NCI-H748 treated with DMSO at 0.1 percent for 48 hours (cell line): ENCODE measurements around the gene EFCC1.
"Not testable (repeated sequence)": the region's sequence is repeated elsewhere in the genome, so short reads cannot be mapped to it uniquely, and the experiment has no call there.

Experiments
- DNase-seq: peaks from one replicate; lab custom pipeline; 2025; lab: John Stamatoyannopoulos, UW

The EFCC1 gene

GRCh38 chr3:129054605-129055104, 53.6 kb downstream of the EFCC1 start:
- DNase-seq = no peak

GRCh38 chr3:129056451-129057173, 55.5 kb downstream of the EFCC1 start:
- DNase-seq = no peak

DNA sequence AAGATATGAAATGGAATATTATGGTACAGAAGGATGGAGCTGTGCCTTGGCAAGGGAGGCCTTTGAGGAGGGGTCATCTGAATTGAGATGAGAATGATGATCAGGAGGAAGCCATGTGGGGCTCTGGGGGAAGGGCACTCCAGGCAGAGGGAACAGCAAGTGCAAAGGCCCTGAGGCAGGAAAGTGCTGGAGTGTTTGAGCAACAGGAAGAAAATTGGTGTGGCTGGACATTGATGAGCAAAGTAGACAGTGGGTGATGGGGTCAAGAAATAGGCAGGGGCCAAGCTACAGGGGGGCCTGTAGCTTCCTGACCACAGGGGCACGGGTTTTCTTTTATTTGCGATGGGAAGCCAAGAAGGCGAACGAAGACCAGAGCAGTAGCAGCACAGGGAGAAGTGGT, 56.1 kb downstream of the EFCC1 start:
- DNase-seq = no peak

- DNase-seq = no peak
These were observed 57.5 kb downstream of the EFCC1 start for GRCh38 chr3:129058441-129059200.

DNA sequence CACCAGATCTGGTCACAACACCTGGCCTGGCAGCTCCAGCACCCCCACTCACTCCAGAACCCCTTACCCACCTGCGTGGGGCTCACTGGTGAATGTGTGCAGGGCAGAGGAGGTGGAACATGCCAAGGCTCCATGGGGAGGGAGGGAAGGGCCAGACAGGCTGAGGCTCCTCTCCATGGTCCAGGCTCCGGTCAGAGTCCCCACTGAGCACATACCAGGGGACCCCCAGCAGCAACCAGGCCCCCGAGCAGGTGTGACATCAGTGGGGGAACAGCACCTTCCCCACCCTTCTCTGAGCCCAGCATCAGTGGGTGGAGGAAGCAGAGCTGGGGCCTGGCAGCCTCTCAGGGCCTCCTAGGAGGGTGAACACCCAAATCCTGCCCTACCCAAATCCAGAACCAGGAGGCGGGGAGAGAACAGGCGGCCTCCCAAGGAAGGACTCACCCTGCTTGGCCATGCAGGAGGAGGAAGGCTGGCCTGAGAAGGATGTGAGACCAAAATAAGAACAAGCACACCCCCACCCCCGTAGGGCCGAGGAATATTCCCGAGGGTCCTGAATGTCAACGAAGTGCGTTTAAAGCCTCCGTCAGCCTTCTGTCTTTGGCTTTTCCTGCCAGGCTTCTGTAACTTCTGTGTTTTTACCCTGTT, 58.3 kb downstream of the EFCC1 start:
- DNase-seq = no peak

GRCh38 chr3:129060276-129061022, 59.3 kb downstream of the EFCC1 start, which contains the start of gene GP9:
TSS of gene GP9 (plus strand) at chr3:129060779. CDS start at chr3:129061740, 961 bp downstream.
- DNase-seq = no peak

GRCh38 chr3:129061023-129061887, 60.2 kb downstream of the EFCC1 start:
- DNase-seq = no peak

GRCh38 chr3:129061888-129062834, 61.1 kb downstream of the EFCC1 start:
- DNase-seq = no peak

DNA sequence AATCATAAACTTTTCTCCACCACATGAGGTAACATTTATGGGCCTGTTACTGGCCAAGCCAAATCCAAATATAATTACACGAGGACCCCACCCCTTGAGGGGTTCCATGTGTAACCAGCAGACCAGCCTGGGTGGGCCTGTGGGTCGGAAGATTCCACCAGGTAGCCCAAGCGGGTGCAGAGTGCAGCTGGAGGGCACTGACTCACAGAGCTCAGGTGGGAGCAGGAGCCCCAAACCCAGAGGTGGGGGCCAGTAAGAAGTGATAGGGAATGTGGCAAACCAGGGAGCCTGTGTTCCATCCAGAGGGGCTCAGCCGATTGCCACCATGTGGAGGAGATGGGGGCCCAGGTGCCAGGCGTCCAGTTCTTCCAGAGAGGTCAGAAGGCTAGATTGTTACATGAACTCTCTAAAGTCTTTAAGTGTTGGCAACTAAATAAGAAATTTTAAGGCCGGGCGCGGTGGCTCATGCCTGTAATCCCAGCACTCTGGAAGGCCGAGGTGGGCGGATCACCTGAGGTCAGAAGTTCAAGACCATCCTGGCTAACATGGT, 62.1 kb downstream of the EFCC1 start:
- no peak for DNase-seq

- no peak for DNase-seq
These were observed 62.9 kb downstream of the EFCC1 start for GRCh38 chr3:129063841-129064482.

DNA sequence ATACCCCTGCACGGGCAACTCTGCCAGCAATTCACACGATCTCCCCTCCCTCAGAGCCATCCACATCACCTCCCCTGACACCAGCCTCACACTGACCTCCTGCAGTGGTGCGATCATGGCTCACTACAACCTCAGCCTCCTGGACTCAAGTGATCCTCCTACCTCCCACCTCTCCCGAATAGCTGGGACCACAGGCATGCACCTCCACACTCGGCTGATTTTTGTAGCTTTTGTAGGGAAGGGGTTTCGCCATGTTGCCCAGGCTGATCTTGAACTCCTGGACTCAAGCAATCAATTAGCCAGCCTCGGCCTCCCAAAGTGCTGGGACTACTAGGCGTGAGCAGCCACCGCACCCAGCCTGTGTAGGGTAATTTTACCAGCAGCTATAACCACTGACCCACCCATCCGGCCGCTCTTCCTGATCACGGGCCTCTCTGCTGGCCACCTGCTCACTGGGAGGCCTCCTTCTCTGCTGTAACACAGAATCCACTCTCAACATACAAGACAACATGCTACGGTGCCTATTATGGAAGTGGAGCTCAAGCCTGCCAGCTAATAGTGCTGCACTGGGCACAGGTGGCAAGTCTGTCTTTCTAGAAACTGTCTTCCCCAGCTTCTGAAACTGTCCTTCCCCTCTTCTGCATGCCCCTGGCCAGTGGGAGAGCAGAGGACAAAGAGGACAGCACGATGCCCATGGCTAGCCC, 64.1 kb downstream of the EFCC1 start:
- DNase-seq = no peak

GRCh38 chr3:129065720-129066073, 64.6 kb downstream of the EFCC1 start:
- no peak for DNase-seq

GRCh38 chr3:129067719-129068118, 66.6 kb downstream of the EFCC1 start:
- DNase-seq = not testable (repeated sequence)

DNA sequence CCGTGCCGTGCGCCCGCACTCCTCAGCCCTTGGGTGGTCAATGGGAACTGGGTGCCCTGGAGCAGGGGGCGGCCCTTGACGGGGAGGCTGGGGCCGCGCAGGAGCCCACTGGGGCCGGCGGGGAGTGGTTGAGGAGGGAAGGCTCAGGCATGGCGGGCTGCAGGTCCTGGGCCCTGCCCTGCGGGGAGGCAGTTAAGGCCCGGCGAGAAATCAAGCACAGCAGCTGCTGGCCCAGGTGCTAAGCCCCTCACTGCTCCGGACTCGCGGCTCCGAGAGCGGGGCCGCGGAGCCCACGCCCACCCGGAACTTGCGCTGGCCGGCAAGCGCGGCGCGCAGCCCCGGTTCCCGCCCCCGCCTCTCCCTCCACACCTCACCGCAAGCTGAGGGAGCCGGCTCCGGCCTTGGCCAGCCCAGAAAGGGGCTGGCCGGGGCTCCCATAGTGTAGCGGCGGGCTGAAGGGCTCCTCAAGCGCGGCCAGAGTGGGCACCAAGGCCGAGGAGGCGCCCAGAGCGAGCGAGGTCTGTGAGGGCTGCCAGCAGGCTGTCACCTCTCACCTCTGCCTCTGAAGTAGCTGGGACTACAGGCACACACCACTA, 67.3 kb downstream of the EFCC1 start:
- DNase-seq = no peak

- DNase-seq = not testable (repeated sequence)
These were observed 68.4 kb downstream of the EFCC1 start for GRCh38 chr3:129069313-129070085.

GRCh38 chr3:129070086-129070885, 69.2 kb downstream of the EFCC1 start:
- no peak for DNase-seq
